ENCODE data around the gene MRPS25.
A peak's percentile ranks its signal among the peaks of the same experiment; 100 is the strongest.

- TF ChIP-seq PBX3 (IDR thresholded peaks at IDR 0.05) (no peak), CEBPB (IDR thresholded peaks at IDR 0.05) (no peak), CTCF (IDR thresholded peaks at IDR 0.05) (no peak), EP300 (IDR thresholded peaks at IDR 0.05) (no peak), BHLHE40 (IDR thresholded peaks at IDR 0.05; ENCODE audit: low read depth, low read length) (no peak), POLR2AphosphoS2 (conservative IDR thresholded peaks at IDR 0.05; ENCODE audit: low read length) (no peak)
- TF ChIP-seq, protein P1, sequence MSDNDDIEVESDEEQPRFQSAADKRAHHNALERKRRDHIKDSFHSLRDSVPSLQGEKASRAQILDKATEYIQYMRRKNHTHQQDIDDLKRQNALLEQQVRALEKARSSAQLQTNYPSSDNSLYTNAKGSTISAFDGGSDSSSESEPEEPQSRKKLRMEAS (IDR thresholded peaks at IDR 0.05), result peak; percentile 97
Measured at GRCh38 chr3:15064835-15065549, at the start of gene MRPS25.
